ENCODE data around the gene FAM185A.

DNA sequence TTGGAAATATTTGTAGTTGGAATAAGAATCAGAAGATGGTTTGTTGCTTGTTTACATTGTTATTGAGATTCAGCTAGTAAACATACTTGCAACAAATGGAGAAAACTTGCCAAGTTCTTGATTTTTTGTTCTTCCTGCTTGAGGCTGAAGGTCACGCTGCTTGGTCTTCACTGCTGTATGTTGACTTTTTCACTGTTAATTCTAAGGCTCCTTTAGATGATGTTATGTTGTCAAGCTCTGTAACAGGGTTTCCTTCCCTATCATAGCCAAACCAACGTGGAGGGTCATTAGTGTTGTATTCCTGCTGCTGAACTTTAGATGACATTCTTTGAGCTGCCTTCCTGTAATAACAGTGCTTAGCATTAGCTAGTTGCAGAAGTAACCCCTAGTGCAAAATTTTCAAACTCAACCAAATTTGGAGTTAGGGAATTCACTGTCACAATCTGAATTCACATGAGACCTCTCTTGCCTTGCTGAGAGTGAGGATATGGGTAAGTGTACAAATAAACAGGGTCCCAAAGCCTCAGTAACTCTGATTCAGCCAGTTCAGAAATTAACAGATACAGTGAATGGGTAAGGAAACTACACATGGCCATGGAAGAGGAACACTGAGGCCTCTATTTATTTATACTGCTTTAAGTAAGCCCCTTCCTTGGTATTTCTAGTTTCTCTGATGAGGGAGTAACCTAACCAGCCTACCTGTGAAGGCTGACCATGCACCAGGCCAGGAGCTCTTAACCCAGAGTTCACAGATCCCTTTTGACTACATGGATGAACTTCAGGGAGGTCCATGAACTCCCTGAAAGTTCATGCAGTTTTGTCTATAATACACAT lies 64.6 kb downstream of the FAM185A start:
- TF ChIP-seq, protein P1, sequence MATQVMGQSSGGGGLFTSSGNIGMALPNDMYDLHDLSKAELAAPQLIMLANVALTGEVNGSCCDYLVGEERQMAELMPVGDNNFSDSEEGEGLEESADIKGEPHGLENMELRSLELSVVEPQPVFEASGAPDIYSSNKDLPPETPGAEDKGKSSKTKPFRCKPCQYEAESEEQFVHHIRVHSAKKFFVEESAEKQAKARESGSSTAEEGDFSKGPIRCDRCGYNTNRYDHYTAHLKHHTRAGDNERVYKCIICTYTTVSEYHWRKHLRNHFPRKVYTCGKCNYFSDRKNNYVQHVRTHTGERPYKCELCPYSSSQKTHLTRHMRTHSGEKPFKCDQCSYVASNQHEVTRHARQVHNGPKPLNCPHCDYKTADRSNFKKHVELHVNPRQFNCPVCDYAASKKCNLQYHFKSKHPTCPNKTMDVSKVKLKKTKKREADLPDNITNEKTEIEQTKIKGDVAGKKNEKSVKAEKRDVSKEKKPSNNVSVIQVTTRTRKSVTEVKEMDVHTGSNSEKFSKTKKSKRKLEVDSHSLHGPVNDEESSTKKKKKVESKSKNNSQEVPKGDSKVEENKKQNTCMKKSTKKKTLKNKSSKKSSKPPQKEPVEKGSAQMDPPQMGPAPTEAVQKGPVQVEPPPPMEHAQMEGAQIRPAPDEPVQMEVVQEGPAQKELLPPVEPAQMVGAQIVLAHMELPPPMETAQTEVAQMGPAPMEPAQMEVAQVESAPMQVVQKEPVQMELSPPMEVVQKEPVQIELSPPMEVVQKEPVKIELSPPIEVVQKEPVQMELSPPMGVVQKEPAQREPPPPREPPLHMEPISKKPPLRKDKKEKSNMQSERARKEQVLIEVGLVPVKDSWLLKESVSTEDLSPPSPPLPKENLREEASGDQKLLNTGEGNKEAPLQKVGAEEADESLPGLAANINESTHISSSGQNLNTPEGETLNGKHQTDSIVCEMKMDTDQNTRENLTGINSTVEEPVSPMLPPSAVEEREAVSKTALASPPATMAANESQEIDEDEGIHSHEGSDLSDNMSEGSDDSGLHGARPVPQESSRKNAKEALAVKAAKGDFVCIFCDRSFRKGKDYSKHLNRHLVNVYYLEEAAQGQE (IDR thresholded peaks at IDR 0.05; ENCODE audit: insufficient replicate concordance, low read depth), result no peak
- TF ChIP-seq, protein P2, sequence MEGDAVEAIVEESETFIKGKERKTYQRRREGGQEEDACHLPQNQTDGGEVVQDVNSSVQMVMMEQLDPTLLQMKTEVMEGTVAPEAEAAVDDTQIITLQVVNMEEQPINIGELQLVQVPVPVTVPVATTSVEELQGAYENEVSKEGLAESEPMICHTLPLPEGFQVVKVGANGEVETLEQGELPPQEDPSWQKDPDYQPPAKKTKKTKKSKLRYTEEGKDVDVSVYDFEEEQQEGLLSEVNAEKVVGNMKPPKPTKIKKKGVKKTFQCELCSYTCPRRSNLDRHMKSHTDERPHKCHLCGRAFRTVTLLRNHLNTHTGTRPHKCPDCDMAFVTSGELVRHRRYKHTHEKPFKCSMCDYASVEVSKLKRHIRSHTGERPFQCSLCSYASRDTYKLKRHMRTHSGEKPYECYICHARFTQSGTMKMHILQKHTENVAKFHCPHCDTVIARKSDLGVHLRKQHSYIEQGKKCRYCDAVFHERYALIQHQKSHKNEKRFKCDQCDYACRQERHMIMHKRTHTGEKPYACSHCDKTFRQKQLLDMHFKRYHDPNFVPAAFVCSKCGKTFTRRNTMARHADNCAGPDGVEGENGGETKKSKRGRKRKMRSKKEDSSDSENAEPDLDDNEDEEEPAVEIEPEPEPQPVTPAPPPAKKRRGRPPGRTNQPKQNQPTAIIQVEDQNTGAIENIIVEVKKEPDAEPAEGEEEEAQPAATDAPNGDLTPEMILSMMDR (IDR thresholded peaks at IDR 0.05; ENCODE audit: insufficient read depth, low read length), result no peak
